Duodenal mucosa (tissue), 2 donors: ENCODE data around the gene SIRPG.

Source experiments
- H3K27ac ChIP-seq: one replicate; pipeline ENCODE4 v1.7.0; 2013; ENCODE audit warnings: low read depth, low read length
- H3K27me3 ChIP-seq, 2 donors: one replicate each; pipeline ENCODE4 v1.7.0; 2013; ENCODE audit warnings: low read length in 2 of 2, control low read depth in 1 of 2; ENCODE audit not compliant: insufficient read depth in 2 of 2, control insufficient read depth in 1 of 2
- H3K36me3 ChIP-seq, 2 donors: one replicate each; pipeline ENCODE4 v1.7.0; 2013; ENCODE audit warnings: low read length in 2 of 2, control low read depth in 1 of 2; ENCODE audit not compliant: insufficient read depth in 2 of 2, control insufficient read depth in 1 of 2
- H3K4me1 ChIP-seq, 2 donors: one replicate each; pipeline ENCODE4 v1.7.0; 2013; ENCODE audit warnings: low read length in 2 of 2, control low read depth in 1 of 2; ENCODE audit not compliant: insufficient read depth in 2 of 2, control insufficient read depth in 1 of 2
- H3K4me3 ChIP-seq, 2 donors: one replicate each; pipeline ENCODE4 v1.7.0; 2013; ENCODE audit warnings: low read length in 2 of 2, low read depth in 1 of 2
- H3K9ac ChIP-seq, 2 donors: one replicate each; pipeline ENCODE4 v1.7.0; 2013; ENCODE audit warnings: low read length in 2 of 2, low read depth in 1 of 2
- H3K9me3 ChIP-seq, 2 donors: one replicate each; pipeline ENCODE4 v1.7.0; 2013; ENCODE audit warnings: low read length in 2 of 2, control low read depth in 1 of 2; ENCODE audit not compliant: control insufficient read depth in 1 of 2

Gene SIRPG

GRCh38 chr20:1626528-1627199 is 30.9 kb downstream of the SIRPG start:
- Histone ChIP-seq H3K27ac (no peak overlapping the region), H3K9me3 (no peaks in the 10 kb centered on the region), H3K9ac (no peak overlapping the region), H3K4me1 (peaks cover 4 to 12% of the 10 kb centered on the region in 2 donors), H3K36me3 (no peaks in the 10 kb centered on the region), H3K27me3 (no peaks in the 10 kb centered on the region), H3K4me3 (no peak overlapping the region)

- H3K9ac ChIP-seq = no peak overlapping the region
- no peaks in the 10 kb centered on the region for H3K27me3 ChIP-seq
- no peak overlapping the region for H3K4me3 ChIP-seq
- H3K27ac ChIP-seq = no peak overlapping the region
- no peaks in the 10 kb centered on the region for H3K36me3 ChIP-seq
- H3K9me3 ChIP-seq = no peaks in the 10 kb centered on the region
- peaks cover 4 to 12% of the 10 kb centered on the region in 2 donors for H3K4me1 ChIP-seq
Observed at GRCh38 chr20:1625083-1625690, 32.4 kb downstream of the SIRPG start.

GRCh38 chr20:1623501-1624205 is 33.9 kb downstream of the SIRPG start:
- Histone ChIP-seq H3K36me3 (no peaks in the 10 kb centered on the region), H3K9ac (no peak overlapping the region), H3K4me1 (peaks cover 4 to 12% of the 10 kb centered on the region in 2 donors), H3K27ac (no peak overlapping the region), H3K9me3 (peaks cover 0 to 5% of the 10 kb centered on the region in 2 donors), H3K4me3 (no peak overlapping the region), H3K27me3 (no peaks in the 10 kb centered on the region)

- Histone ChIP-seq H3K4me3 (no peak overlapping the region), H3K27ac (no peak overlapping the region), H3K4me1 (peaks cover 4 to 12% of the 10 kb centered on the region in 2 donors), H3K9me3 (peaks cover 0 to 5% of the 10 kb centered on the region in 2 donors), H3K36me3 (no peaks in the 10 kb centered on the region), H3K9ac (no peak overlapping the region), H3K27me3 (no peaks in the 10 kb centered on the region)
Observed at GRCh38 chr20:1622450-1622849, 35.1 kb downstream of the SIRPG start.

- Histone ChIP-seq H3K9ac (no peak overlapping the region), H3K4me1 (peaks cover 4 to 12% of the 10 kb centered on the region in 2 donors), H3K36me3 (no peaks in the 10 kb centered on the region), H3K27ac (no peak overlapping the region), H3K9me3 (peaks cover 0 to 5% of the 10 kb centered on the region in 2 donors), H3K4me3 (no peak overlapping the region), H3K27me3 (no peaks in the 10 kb centered on the region)
Observed at GRCh38 chr20:1621316-1621715, 36.3 kb downstream of the SIRPG start.

DNA sequence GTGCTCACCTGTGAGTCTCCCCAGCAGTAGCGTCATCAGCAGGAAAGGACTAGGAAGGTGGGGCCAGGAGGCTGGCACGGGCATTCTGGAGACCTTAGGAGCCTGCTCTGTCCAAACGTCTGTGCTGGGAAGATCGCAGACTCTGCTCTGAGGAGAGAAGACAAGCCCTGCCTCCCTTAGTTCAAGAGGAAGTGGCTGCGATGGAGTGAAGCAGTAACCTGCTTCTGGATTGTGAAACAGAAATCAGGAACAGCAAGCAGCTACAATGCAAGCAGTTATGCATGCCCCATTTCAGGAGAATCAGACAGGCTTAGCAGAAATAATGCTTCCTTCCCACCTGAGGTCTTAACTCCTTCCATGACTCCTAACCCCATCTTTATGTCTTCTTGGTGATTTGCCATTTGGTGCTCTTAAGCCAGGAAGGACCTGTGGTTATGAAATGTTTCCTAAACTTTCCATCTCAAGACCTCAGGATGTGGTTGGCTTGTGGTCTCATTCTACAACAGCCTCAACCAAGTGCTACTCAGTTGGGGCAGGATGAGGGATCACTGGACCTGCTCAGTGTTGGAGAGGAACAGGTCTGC is 37.6 kb downstream of the SIRPG start, which contains the start of gene SIRPB1:
Gene SIRPB1, minus strand, starts transcription at position 149 of the 584 bp plus-strand sequence. Its CDS starts 65 bp downstream, at position 84.
- peaks cover 4 to 12% of the 10 kb centered on the region in 2 donors for H3K4me1 ChIP-seq
- H3K27ac ChIP-seq = no peak within 1 kb of the TSS
- H3K27me3 ChIP-seq = no peaks in the 10 kb centered on the region
- H3K36me3 ChIP-seq = no peaks in the 10 kb centered on the region
- H3K9me3 ChIP-seq = peaks cover 0 to 5% of the 10 kb centered on the region in 2 donors
- H3K4me3 ChIP-seq = peak within 1 kb of the TSS; percentile 33 to 36
- no peak within 1 kb of the TSS for H3K9ac ChIP-seq

- H3K9me3 ChIP-seq = peaks cover 0 to 5% of the 10 kb centered on the region in 2 donors
- no peaks in the 10 kb centered on the region for H3K36me3 ChIP-seq
- peak overlapping the region; percentile 33 to 36 for H3K4me3 ChIP-seq
- H3K9ac ChIP-seq = no peak overlapping the region
- H3K4me1 ChIP-seq = peaks cover 4 to 12% of the 10 kb centered on the region in 2 donors
- H3K27me3 ChIP-seq = no peaks in the 10 kb centered on the region
- no peak overlapping the region for H3K27ac ChIP-seq
Observed at GRCh38 chr20:1618954-1619540, 38.5 kb downstream of the SIRPG start.

- Histone ChIP-seq H3K4me3 (no peak overlapping the region), H3K9ac (no peak overlapping the region), H3K4me1 (peaks cover 4 to 10% of the 10 kb centered on the region in 2 donors), H3K9me3 (peaks cover 0 to 5% of the 10 kb centered on the region in 2 donors), H3K27me3 (no peaks in the 10 kb centered on the region), H3K27ac (no peak overlapping the region), H3K36me3 (no peaks in the 10 kb centered on the region)
Observed at GRCh38 chr20:1618479-1618878, 39.1 kb downstream of the SIRPG start.

GRCh38 chr20:1616858-1617434 is 40.6 kb downstream of the SIRPG start:
- Histone ChIP-seq H3K27ac (no peak overlapping the region), H3K36me3 (no peaks in the 10 kb centered on the region), H3K4me3 (no peak overlapping the region), H3K4me1 (no peaks in the 10 kb centered on the region), H3K9me3 (peaks cover 0 to 5% of the 10 kb centered on the region in 2 donors), H3K9ac (no peak overlapping the region), H3K27me3 (no peaks in the 10 kb centered on the region)
